NCI-H226 (cell line): ENCODE results near the gene ABCE1.

ENCODE experiments used
- DNase-seq: peaks from one replicate; pipeline ENCODE4 v3.0.0-alpha.2; 2015

Gene ABCE1

GRCh38 chr4:145097821-145098674 is at the start of gene ABCE1, which contains the start of gene ANAPC10:
ABCE1 (plus strand) TSS chr4:145098311; CDS start chr4:145104413, 6,102 bp downstream.
ANAPC10 (minus strand) TSS chr4:145098196; CDS start chr4:145096099, 2,097 bp downstream.
- peak; percentile 96 for DNase-seq

GRCh38 chr4:145048817-145049216 is 49.3 kb upstream of the ABCE1 start:
- DNase-seq, result no peak

- DNase-seq, result no peak
These were observed 48.9 kb upstream of the ABCE1 start for GRCh38 chr4:145049241-145049640.

GRCh38 chr4:145055533-145056257 is 42.4 kb upstream of the ABCE1 start:
- no peak for DNase-seq

GRCh38 chr4:145056325-145057130 is 41.6 kb upstream of the ABCE1 start:
- no peak for DNase-seq

GRCh38 chr4:145058256-145058655 is 39.9 kb upstream of the ABCE1 start:
- DNase-seq, result no peak

GRCh38 chr4:145061318-145061920 is 36.7 kb upstream of the ABCE1 start:
- DNase-seq, result peak; percentile 16

- DNase-seq, result no peak
These were observed 32.0 kb upstream of the ABCE1 start for GRCh38 chr4:145066063-145066501.

- DNase-seq, result peak; percentile 3
These were observed 28.8 kb upstream of the ABCE1 start for GRCh38 chr4:145069361-145069760.

GRCh38 chr4:145071560-145071959 is 26.6 kb upstream of the ABCE1 start:
- DNase-seq, result peak; percentile 2

- DNase-seq, result no peak
These were observed 22.2 kb upstream of the ABCE1 start for GRCh38 chr4:145075742-145076468.

GRCh38 chr4:145076469-145076855 is 21.6 kb upstream of the ABCE1 start:
- no peak for DNase-seq

GRCh38 chr4:145081756-145082155 is 16.4 kb upstream of the ABCE1 start:
- DNase-seq, result no peak

- peak; percentile 46 for DNase-seq
These were observed 14.1 kb upstream of the ABCE1 start for GRCh38 chr4:145083891-145084605.

GRCh38 chr4:145090380-145090779 is 7.7 kb upstream of the ABCE1 start:
- DNase-seq, result no peak

- DNase-seq, result no peak
These were observed 4.5 kb upstream of the ABCE1 start for GRCh38 chr4:145093638-145094037.

- no peak for DNase-seq
These were observed 735 bp upstream of the ABCE1 start for GRCh38 chr4:145097331-145097820.

GRCh38 chr4:145098675-145099037 is 545 bp downstream of the ABCE1 start:
- peak; percentile 14 for DNase-seq

GRCh38 chr4:145099653-145100052 is 1.5 kb downstream of the ABCE1 start:
- no peak for DNase-seq

- no peak for DNase-seq
These were observed 3.0 kb downstream of the ABCE1 start for GRCh38 chr4:145101091-145101490.

GRCh38 chr4:145102619-145103018 is 4.5 kb downstream of the ABCE1 start:
- DNase-seq, result no peak
